GM18517 (cell line): ENCODE measurements around the gene COX8A.

Experiments
- ATAC-seq: cut with Tn5 transposase; IDR thresholded peaks from one replicate; pipeline ENCODE4 v1.9.1; 2021; ENCODE audit warnings: mild to moderate bottlenecking, moderate library complexity; ENCODE audit not compliant: unreplicated experiment

COX8A gene

GRCh38 chr11:64019106-64020037, 45.0 kb downstream of the COX8A start:
- no peak for ATAC-seq

GRCh38 chr11:64020976-64021756, 46.7 kb downstream of the COX8A start:
- no peak for ATAC-seq

- ATAC-seq: no peak
Observed at GRCh38 chr11:64021757-64022093, 47.3 kb downstream of the COX8A start.

- no peak for ATAC-seq
Observed at GRCh38 chr11:64022125-64022784, 47.8 kb downstream of the COX8A start.

GRCh38 chr11:64023712-64024710, 49.6 kb downstream of the COX8A start:
- ATAC-seq: no peak

GRCh38 chr11:64025205-64025604, 50.8 kb downstream of the COX8A start:
- no peak for ATAC-seq
